ENCODE results near the gene RIPOR3.

DNA sequence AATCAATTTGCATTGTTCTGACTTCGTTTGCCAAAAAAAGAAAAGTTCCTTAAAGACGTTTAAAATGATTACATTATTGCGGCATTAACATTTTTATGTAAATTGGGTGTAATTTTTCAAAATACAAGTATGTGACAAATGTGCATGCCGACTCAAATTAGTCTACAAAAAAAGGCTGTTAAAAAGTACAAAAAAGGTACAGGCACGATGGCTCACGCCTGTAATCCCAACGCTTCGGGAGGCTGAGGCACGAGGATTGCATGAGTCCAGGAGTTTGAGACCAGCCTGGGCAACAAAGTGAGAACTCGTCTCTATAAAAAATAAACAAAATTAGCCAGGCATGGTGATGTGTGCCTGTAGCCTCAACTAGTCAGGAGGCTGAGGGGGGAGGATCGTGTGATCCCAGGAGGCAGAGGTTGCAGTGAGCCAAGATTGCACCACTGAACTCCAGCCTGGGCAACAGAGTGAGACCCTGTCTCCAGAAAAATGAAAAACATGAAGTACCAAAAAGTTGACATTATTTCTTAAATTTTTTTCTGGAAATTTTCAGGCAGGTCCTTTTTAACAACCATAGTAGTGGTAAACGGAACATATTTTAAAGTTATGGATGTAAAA lies 91.0 kb downstream of the RIPOR3 start:
- TF ChIP-seq, protein P1, sequence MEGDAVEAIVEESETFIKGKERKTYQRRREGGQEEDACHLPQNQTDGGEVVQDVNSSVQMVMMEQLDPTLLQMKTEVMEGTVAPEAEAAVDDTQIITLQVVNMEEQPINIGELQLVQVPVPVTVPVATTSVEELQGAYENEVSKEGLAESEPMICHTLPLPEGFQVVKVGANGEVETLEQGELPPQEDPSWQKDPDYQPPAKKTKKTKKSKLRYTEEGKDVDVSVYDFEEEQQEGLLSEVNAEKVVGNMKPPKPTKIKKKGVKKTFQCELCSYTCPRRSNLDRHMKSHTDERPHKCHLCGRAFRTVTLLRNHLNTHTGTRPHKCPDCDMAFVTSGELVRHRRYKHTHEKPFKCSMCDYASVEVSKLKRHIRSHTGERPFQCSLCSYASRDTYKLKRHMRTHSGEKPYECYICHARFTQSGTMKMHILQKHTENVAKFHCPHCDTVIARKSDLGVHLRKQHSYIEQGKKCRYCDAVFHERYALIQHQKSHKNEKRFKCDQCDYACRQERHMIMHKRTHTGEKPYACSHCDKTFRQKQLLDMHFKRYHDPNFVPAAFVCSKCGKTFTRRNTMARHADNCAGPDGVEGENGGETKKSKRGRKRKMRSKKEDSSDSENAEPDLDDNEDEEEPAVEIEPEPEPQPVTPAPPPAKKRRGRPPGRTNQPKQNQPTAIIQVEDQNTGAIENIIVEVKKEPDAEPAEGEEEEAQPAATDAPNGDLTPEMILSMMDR (IDR thresholded peaks at IDR 0.05): no peak
- no peak for TF ChIP-seq POLR2A (IDR thresholded peaks at IDR 0.05)
